Keratinocyte (primary cell): ENCODE results near the gene TNFRSF11A. TPM values are rescaled to one million over a fixed set of nuclear protein-coding genes. Genes with fewer than 3 reads are reported as not detected.

Source experiments
- DNase-seq: peaks from one replicate; pipeline ENCODE4 v3.0.0-alpha.2; 2011; ENCODE audit warnings: low read depth, missing footprints, low spot score
- FAIRE-seq: peaks from 2 replicates; lab custom pipeline; 2011; peaks lifted over from hg19 to GRCh38; lab: Jason Lieb, UNC
- H2AFZ ChIP-seq: 2 replicates; pipeline ENCODE4 v1.6.0; 2012; ENCODE audit warnings: low read length, control low read depth, inconsistent platforms; ENCODE audit not compliant: control insufficient read depth
- H3K27ac ChIP-seq: 2 replicates; pipeline ENCODE4 v1.5.1; 2011; ENCODE audit warnings: low read length; ENCODE audit not compliant: control insufficient read depth, insufficient read depth
- H3K27me3 ChIP-seq: 3 replicates; pipeline ENCODE4 v1.6.0; 2011; ENCODE audit warnings: low read length; ENCODE audit not compliant: control insufficient read depth, insufficient read depth; ENCODE audit errors: extremely low read depth
- H3K36me3 ChIP-seq, 2 experiments: 2 replicates in 1 of 2; 3 replicates in 1 of 2; pipeline ENCODE4 v1.5.1; 2011; ENCODE audit warnings: low read length in 2 of 2, mild to moderate bottlenecking in 1 of 2; ENCODE audit not compliant: control insufficient read depth in 2 of 2, insufficient read depth in 2 of 2; ENCODE audit errors: extremely low read depth in 1 of 2
- H3K4me1 ChIP-seq: 3 replicates; pipeline ENCODE4 v1.5.1; 2011; ENCODE audit warnings: low read length; ENCODE audit not compliant: control insufficient read depth, insufficient read depth; ENCODE audit errors: extremely low read depth
- H3K4me2 ChIP-seq: 3 replicates; pipeline ENCODE4 v1.6.0; 2011; ENCODE audit warnings: low read depth, low read length; ENCODE audit not compliant: control insufficient read depth, insufficient read depth; ENCODE audit errors: extremely low read depth
- H3K4me3 ChIP-seq, 3 experiments: fragments of 200-600 bp in 1 of 3; sonication (generic) in 1 of 3; 2 replicates in 2 of 3; 3 replicates in 1 of 3; pipeline ENCODE4 v1.5.1; 2011 to 2016; ENCODE audit warnings: low read length in 3 of 3, mild to moderate bottlenecking in 3 of 3, control low read depth in 2 of 3, inconsistent platforms in 1 of 3, low read depth in 1 of 3, mixed read lengths in 1 of 3, mixed run types in 1 of 3, moderate library complexity in 1 of 3; ENCODE audit not compliant: control insufficient read depth in 2 of 3, insufficient read depth in 2 of 3; ENCODE audit errors: extremely low read depth in 1 of 3
- H3K79me2 ChIP-seq: 2 replicates; pipeline ENCODE4 v1.6.0; 2012; ENCODE audit warnings: low read length; ENCODE audit not compliant: control insufficient read depth, insufficient read depth
- H3K9ac ChIP-seq: 3 replicates; pipeline ENCODE4 v1.6.0; 2011; ENCODE audit warnings: low read length; ENCODE audit not compliant: control insufficient read depth, insufficient read depth; ENCODE audit errors: extremely low read depth
- H3K9me1 ChIP-seq: 3 replicates; pipeline ENCODE4 v1.6.0; 2011; ENCODE audit warnings: low read length; ENCODE audit not compliant: control insufficient read depth, insufficient read depth; ENCODE audit errors: extremely low read depth
- H3K9me3 ChIP-seq: 2 replicates; pipeline ENCODE4 v1.5.1; 2012; ENCODE audit warnings: low read depth, low read length; ENCODE audit not compliant: control insufficient read depth
- H4K20me1 ChIP-seq: 3 replicates; pipeline ENCODE4 v1.6.0; 2011; ENCODE audit warnings: low read length; ENCODE audit not compliant: control insufficient read depth, insufficient read depth; ENCODE audit errors: extremely low read depth
- EZH2 ChIP-seq: IDR thresholded peaks from one replicate; pipeline ENCODE4 v1.6.1; 2012; ENCODE audit warnings: inconsistent platforms, mild to moderate bottlenecking, low read length, moderate library complexity
- dilution Hi-C: fragments of 300-500 bp; cut with MboI; formaldehyde crosslinking; loops from one replicate; pipeline ENCODE4 v1.7.0; 2020; ENCODE audit warnings: low sequenced_read_pairs; ENCODE audit not compliant: extremely low pct_ligation_motif_present
- polyA plus RNA-seq, 5 experiments: library from polyadenylated mRNA; depleted of rRNA in 3 of 5; stranded (reverse) in 3 of 5; stranded (forward) in 1 of 5; unstranded in 1 of 5; fragments of >200 nt; gene quantifications; 1 replicate in 1 of 5; 2 replicates in 3 of 5; 3 replicates in 1 of 5; pipeline versions ENCODE4 v1.2.1 to v1.2.3, GENCODE V29; 2011 to 2012; ENCODE audit warnings: missing spikeins in 2 of 5, low read depth in 1 of 5, low replicate concordance in 1 of 5
- TF ChIP-seq, protein P1 (sequence below), 3 experiments: IDR thresholded peaks in 1 of 3; conservative IDR thresholded peaks in 1 of 3; optimal IDR thresholded peaks in 1 of 3; 2 replicates in 2 of 3; 3 replicates in 1 of 3; pipeline versions ENCODE3 to v1.5.1; 2011; ENCODE audit warnings: low read length in 3 of 3, mild to moderate bottlenecking in 3 of 3, moderate library complexity in 2 of 3, control low read depth in 1 of 3, inconsistent platforms in 1 of 3; ENCODE audit not compliant: insufficient read depth in 2 of 3; ENCODE audit errors: extremely low read depth in 1 of 3

TNFRSF11A gene
- polyA plus RNA-seq, 1 donor (not counting 4 experiments of a cell fraction or from before 2014, with no cell fraction given) = 0.51 TPM

DNA sequence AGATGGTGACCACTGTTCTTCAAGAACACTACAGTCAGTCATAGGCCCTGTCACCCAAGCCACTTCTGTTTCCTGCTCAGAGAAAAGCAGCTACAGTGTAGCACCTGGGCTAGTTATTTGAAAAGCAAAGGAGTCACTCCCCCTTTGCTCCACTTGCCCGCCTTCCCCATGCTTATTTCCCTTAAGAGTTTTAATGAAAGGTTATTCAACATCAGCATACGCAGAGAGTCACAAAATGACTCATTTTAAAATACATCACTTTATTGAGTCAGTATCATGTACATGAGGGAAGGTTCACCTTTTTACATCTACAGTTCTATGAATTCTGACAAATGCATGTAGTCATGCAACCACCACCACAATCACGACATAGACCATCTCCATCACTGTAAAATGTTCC, 71.3 kb downstream of the TNFRSF11A start:
- no peaks in the 10 kb centered on the region for H3K27me3 ChIP-seq
- H3K4me3 ChIP-seq = no peak overlapping the region
- H2AFZ ChIP-seq = no peak overlapping the region
- no peaks in the 10 kb centered on the region for H3K4me1 ChIP-seq
- no peak overlapping the region for H3K27ac ChIP-seq
- TF ChIP-seq, protein P1, sequence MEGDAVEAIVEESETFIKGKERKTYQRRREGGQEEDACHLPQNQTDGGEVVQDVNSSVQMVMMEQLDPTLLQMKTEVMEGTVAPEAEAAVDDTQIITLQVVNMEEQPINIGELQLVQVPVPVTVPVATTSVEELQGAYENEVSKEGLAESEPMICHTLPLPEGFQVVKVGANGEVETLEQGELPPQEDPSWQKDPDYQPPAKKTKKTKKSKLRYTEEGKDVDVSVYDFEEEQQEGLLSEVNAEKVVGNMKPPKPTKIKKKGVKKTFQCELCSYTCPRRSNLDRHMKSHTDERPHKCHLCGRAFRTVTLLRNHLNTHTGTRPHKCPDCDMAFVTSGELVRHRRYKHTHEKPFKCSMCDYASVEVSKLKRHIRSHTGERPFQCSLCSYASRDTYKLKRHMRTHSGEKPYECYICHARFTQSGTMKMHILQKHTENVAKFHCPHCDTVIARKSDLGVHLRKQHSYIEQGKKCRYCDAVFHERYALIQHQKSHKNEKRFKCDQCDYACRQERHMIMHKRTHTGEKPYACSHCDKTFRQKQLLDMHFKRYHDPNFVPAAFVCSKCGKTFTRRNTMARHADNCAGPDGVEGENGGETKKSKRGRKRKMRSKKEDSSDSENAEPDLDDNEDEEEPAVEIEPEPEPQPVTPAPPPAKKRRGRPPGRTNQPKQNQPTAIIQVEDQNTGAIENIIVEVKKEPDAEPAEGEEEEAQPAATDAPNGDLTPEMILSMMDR (optimal IDR thresholded peaks at IDR 0.05 in 1 of 3, IDR thresholded peaks at IDR 0.05 in 1 of 3, conservative IDR thresholded peaks at IDR 0.05 in 1 of 3; ENCODE audit: extremely low read depth in 1 of 3, insufficient read depth in 2 of 3, low read length in 3 of 3) = no peak
- TF ChIP-seq EZH2 = no peak
- DNase-seq = no peak
- no peaks in the 10 kb centered on the region for H3K9me1 ChIP-seq
- no peaks in the 10 kb centered on the region for H3K36me3 ChIP-seq
- H4K20me1 ChIP-seq = no peaks in the 10 kb centered on the region
- no peak overlapping the region for H3K4me2 ChIP-seq
- H3K79me2 ChIP-seq = no peaks in the 10 kb centered on the region
- no peaks in the 10 kb centered on the region for H3K9me3 ChIP-seq
- dilution Hi-C loops = no loop called here
- H3K9ac ChIP-seq = no peak overlapping the region
- no peak for FAIRE-seq

DNA sequence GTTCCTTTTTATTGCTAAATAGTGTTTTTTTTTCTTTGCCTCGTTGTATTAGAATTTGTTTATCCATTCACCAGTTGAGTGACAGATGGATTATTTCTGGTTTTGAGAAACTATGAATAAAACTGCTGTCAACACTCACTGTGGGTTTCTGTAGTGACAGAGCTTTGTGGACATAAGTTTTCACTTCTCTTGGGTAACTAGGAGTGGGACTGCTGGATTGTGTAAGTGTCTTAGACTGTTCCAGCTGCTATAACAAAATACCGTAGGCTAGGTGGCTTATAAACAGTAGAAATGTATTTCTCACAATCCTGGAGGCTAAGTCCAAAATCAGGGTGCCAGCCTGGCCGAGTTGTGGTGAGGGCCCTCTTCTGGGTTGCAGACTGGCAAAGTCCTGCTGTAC, 71.9 kb downstream of the TNFRSF11A start:
- no peak overlapping the region for H3K9ac ChIP-seq
- H3K79me2 ChIP-seq = no peaks in the 10 kb centered on the region

More for the DNA sequence above, 71.9 kb downstream of the TNFRSF11A start:
- H3K36me3 ChIP-seq = no peaks in the 10 kb centered on the region
- no peaks in the 10 kb centered on the region for H3K9me1 ChIP-seq
- no peak for FAIRE-seq
- H3K27me3 ChIP-seq = no peaks in the 10 kb centered on the region
- no peak for DNase-seq
- H3K4me2 ChIP-seq = no peak overlapping the region
- no peaks in the 10 kb centered on the region for H4K20me1 ChIP-seq
- H3K4me1 ChIP-seq = no peaks in the 10 kb centered on the region
- TF ChIP-seq EZH2 = no peak
- TF ChIP-seq, protein P1 (optimal IDR thresholded peaks at IDR 0.05 in 1 of 3, IDR thresholded peaks at IDR 0.05 in 1 of 3, conservative IDR thresholded peaks at IDR 0.05 in 1 of 3; ENCODE audit: extremely low read depth in 1 of 3, insufficient read depth in 2 of 3, low read length in 3 of 3) = no peak
- no peak overlapping the region for H2AFZ ChIP-seq
- H3K9me3 ChIP-seq = no peaks in the 10 kb centered on the region
- no peak overlapping the region for H3K4me3 ChIP-seq
- dilution Hi-C loops = no loop called here
- H3K27ac ChIP-seq = no peak overlapping the region
